Retinal pigment epithelial cell (primary cell): Measurements from ENCODE around the gene RBM8A.

Experiments used
- DNase-seq: peaks from one replicate; pipeline ENCODE4 v3.0.0-alpha.2; 2010; ENCODE audit warnings: low read depth
- H3K4me3 ChIP-seq: 2 replicates; pipeline ENCODE4 v1.5.1; 2011; ENCODE audit warnings: mild to moderate bottlenecking, low read length, control low read depth, moderate library complexity
- TF ChIP-seq, protein P1 (sequence below): conservative IDR thresholded peaks from 2 replicates; pipeline ENCODE4 v1.5.1; 2011; ENCODE audit warnings: low read depth, low read length, control low read depth, inconsistent platforms

Gene RBM8A

DNA sequence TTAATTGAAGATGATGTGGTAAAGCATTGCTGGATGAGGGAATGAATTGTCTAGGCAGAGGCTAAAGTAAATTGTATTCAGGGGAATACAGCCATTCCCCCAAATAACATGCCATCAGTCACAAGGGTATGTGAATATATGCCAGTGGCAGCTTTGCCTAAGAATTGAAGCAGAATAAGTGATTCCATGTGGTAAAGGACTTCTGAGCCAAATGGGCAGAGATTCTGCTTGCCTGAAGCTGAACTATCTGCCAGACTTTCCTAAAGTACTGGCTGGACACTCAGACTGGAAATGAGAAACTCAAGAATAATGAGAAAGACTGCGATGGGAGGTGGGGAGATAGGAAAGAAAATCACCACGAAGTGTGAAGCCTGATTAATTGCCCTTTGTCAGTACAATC, 28.2 kb upstream of the RBM8A start:
- no peak overlapping the region for H3K4me3 ChIP-seq

DNA sequence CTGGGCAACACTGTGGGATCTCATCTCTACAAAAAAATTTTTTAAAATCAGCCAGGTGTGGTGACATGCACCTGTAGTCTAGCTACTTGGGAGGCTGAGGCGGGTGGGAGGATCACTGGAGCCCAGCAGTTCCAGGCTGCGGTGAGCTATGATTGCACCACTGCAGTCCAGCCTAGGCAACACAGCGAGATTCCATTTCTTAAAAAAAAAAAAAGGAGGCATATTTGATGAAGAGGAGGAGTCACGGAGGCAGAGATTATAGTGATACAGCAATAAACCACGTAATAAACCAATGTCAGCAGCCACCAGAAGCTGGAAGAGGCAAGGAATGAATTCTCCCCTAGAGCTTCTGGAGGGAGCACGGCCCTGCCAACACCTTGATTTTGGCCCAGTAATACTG, 26.6 kb upstream of the RBM8A start:
- DNase-seq: no peak
- H3K4me3 ChIP-seq: no peak overlapping the region
- TF ChIP-seq, protein P1, sequence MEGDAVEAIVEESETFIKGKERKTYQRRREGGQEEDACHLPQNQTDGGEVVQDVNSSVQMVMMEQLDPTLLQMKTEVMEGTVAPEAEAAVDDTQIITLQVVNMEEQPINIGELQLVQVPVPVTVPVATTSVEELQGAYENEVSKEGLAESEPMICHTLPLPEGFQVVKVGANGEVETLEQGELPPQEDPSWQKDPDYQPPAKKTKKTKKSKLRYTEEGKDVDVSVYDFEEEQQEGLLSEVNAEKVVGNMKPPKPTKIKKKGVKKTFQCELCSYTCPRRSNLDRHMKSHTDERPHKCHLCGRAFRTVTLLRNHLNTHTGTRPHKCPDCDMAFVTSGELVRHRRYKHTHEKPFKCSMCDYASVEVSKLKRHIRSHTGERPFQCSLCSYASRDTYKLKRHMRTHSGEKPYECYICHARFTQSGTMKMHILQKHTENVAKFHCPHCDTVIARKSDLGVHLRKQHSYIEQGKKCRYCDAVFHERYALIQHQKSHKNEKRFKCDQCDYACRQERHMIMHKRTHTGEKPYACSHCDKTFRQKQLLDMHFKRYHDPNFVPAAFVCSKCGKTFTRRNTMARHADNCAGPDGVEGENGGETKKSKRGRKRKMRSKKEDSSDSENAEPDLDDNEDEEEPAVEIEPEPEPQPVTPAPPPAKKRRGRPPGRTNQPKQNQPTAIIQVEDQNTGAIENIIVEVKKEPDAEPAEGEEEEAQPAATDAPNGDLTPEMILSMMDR: no peak

More for the DNA sequence above, 28.2 kb upstream of the RBM8A start:
- DNase-seq: no peak
- TF ChIP-seq, protein P1: no peak

DNA sequence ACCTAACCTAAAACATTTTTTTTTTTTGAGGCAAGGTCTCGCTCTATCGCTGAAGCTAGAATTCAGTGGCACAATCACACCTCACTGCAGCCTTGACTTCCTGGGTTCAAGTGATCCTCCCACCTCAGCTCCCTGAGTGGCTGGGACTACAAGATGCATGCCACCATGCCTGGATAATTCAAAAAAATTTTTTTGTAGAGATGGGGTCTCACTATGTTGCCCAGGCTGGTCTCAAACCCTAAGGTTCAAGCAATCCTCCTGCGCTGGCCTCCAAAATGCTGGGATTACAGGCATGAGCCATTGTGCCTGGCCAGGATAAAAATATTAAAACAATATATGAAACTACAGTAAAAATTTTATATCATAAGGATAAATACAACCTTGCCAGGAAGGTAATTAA, 25.6 kb upstream of the RBM8A start:
- H3K4me3 ChIP-seq: no peak overlapping the region
- DNase-seq: no peak
- TF ChIP-seq, protein P1: no peak

DNA sequence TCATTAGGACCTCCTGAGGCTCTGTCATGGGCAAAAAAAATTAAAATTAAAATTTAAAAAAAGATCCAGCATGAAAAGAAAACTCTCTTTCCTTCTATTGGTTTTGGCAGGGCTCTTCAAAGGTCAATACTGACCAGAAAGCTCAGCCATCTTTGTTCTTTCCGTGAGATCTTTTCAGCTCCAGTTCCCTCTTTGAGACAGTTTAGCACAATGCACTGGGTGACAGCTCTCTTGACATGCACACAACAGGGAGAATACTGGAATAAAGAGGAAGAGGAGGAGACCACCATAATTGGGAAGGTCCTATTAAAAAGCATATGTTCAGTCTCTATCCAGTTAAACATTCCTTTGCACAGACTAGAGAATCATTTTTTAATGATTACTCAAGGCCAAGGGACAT, 24.2 kb upstream of the RBM8A start:
- no peak for DNase-seq
- TF ChIP-seq, protein P1: no peak
- no peak overlapping the region for H3K4me3 ChIP-seq

DNA sequence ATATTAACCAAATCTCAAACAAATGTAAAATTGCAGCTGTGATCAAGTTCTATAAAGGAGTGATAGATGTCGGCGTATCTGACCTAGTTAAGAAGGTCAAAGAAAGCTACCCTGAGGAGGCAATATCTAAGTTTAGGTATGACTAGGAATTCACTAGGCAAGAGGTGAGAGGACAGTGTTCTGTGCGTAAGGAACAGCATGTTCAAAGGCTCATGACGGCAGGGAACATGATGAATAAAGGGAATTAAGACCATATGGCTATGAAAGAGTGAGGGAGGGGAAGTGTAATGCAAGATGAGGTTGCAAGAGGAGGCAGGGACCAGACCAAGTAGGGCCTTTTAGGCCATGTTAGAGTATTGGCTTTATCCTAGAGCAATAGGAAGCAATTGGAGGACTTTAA, 21.9 kb upstream of the RBM8A start:
- no peak overlapping the region for H3K4me3 ChIP-seq
- DNase-seq: no peak
- TF ChIP-seq, protein P1: no peak

DNA sequence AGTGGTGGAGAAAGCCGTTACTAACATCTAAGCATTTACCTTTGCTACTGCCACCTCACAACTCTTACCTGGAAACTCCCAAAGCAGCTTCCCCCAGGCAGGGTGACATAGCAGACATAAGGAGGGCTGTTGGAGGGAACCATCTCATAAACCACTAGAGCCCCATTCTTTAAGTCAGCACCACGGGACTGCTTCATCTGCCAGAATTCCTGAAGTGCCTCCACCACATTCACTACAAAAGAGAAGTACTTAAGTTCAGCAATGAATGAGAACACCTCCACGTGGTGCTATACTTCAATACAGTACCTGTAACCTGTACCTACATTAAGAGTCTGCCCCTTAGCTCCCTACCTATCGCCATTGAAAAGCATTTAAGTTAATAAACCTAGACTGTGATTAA, 20.3 kb upstream of the RBM8A start:
- no peak for DNase-seq
- H3K4me3 ChIP-seq: no peak overlapping the region
- TF ChIP-seq, protein P1: no peak

DNA sequence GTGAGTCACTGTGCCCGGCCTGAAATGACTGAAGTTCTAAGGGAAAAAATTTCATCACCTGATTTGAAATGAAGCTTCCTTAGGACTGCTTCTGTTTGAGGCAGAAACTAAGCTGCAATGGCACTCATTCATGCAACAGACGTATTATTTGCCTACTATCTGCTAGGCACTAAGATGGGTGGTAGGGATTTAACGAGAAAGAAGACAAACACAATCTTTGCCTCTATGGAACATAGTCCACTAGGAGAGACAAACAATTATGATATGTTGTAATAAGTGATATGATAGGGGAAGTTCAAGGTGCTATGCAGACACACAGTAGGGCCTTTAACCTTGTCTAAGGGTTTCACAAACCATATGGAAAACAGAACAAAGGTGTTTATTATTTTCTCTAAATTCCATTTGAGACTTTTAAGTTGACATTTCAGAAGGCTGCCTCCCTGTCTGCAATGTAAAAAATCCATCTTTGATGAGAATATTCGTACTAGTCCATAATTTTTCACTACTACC, 19.2 kb upstream of the RBM8A start:
- DNase-seq: no peak
- H3K4me3 ChIP-seq: no peak overlapping the region
- TF ChIP-seq, protein P1: no peak
